Mesendoderm (in vitro differentiated cells): ENCODE data around the gene KIAA0586.

Experiments
- DNase-seq: peaks from one replicate; pipeline ENCODE4 v3.0.0; 2013
- H2AK5ac ChIP-seq: 2 replicates; pipeline ENCODE4 v1.6.1; 2013; ENCODE audit warnings: low read length, inconsistent platforms
- H2BK120ac ChIP-seq: 2 replicates; pipeline ENCODE4 v1.6.1; 2013; ENCODE audit warnings: low read depth, mild to moderate bottlenecking, low read length, moderate library complexity, mixed read lengths
- H2BK15ac ChIP-seq: replicated peaks from 2 replicates; pipeline ENCODE4 v1.6.1; 2013; ENCODE audit warnings: low read depth, mild to moderate bottlenecking, moderate library complexity
- H2BK5ac ChIP-seq: 2 replicates; pipeline ENCODE4 v1.6.1; 2013; ENCODE audit warnings: low read length, inconsistent platforms
- H3K18ac ChIP-seq: 2 replicates; pipeline ENCODE4 v1.6.1; 2013; ENCODE audit warnings: mild to moderate bottlenecking, low read length, mixed read lengths
- H3K23ac ChIP-seq: one replicate; pipeline ENCODE4 v1.6.1; 2013; ENCODE audit warnings: low read length
- H3K27ac ChIP-seq: 2 replicates; pipeline ENCODE4 v1.5.1; 2013; ENCODE audit warnings: low read depth, mild to moderate bottlenecking, inconsistent platforms, low read length, moderate library complexity
- H3K27me3 ChIP-seq: 2 replicates; pipeline ENCODE4 v1.6.1; 2013; ENCODE audit warnings: low read length, control low read depth, mild to moderate bottlenecking, inconsistent platforms; ENCODE audit not compliant: insufficient read depth, poor library complexity
- H3K36me3 ChIP-seq: 2 replicates; pipeline ENCODE4 v1.6.1; 2013; ENCODE audit warnings: low read length, inconsistent platforms; ENCODE audit not compliant: control insufficient read depth, insufficient read depth
- H3K4ac ChIP-seq: one replicate; pipeline ENCODE4 v1.6.1; 2013; ENCODE audit warnings: low read depth, mild to moderate bottlenecking, low read length, moderate library complexity
- H3K4me1 ChIP-seq: 2 replicates; pipeline ENCODE4 v1.6.1; 2013; ENCODE audit warnings: low read depth, low read length, inconsistent platforms; ENCODE audit not compliant: control insufficient read depth
- H3K4me2 ChIP-seq: 2 replicates; pipeline ENCODE4 v1.6.1; 2013; ENCODE audit warnings: low read length
- H3K4me3 ChIP-seq: 2 replicates; pipeline ENCODE4 v1.5.1; 2013; ENCODE audit warnings: mild to moderate bottlenecking, low read length
- H3K56ac ChIP-seq: one replicate; pipeline ENCODE4 v1.6.1; 2013; ENCODE audit warnings: low read length
- H3K79me1 ChIP-seq: 2 replicates; pipeline ENCODE4 v1.6.1; 2013; ENCODE audit warnings: low read length, inconsistent platforms
- H3K79me2 ChIP-seq: 2 replicates; pipeline ENCODE4 v1.6.1; 2013; ENCODE audit warnings: mild to moderate bottlenecking, low read length; ENCODE audit not compliant: control insufficient read depth, insufficient read depth
- H3K9ac ChIP-seq: 2 replicates; pipeline ENCODE4 v1.6.1; 2013; ENCODE audit warnings: low read length, inconsistent platforms
- H4K5ac ChIP-seq: one replicate; pipeline ENCODE4 v1.6.1; 2013; ENCODE audit warnings: low read length
- H4K8ac ChIP-seq: one replicate; pipeline ENCODE4 v1.6.1; 2013; ENCODE audit warnings: low read depth, mild to moderate bottlenecking, control low read depth, low read length, moderate library complexity
- WGBS: extraction: QIAGEN DNeasy Blood & Tissue Kit; methylation state at CpG from one replicate; pipeline ENCODE4 v1.1.7; 2013; ENCODE audit warnings: low lambda C conversion rate, missing lambda C conversion rate; ENCODE audit not compliant: insufficient coverage; ENCODE audit errors: extremely low coverage; 5-methylcytosine and 5-hydroxymethylcytosine counted together

The KIAA0586 gene

DNA sequence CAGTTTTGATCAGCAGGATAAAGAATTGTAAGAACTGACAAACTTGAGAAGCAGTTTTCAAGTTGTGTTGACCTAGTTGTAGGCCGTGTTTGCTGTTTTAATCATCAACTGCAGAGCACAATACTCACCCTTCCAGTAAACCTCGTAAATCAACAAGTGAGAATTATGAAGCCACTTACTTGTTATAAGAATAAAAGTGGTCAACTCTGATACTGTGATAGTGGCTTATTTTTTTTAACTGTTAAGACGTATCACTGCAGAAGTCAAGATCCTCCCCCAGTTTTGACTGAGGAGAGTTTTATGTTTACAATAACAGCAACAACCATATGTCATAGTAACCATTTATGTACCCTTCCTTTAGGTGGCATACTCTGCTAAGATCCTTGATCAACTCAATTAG, 109.5 kb downstream of the KIAA0586 start:
- H3K23ac ChIP-seq: no peak overlapping the region
- no peak overlapping the region for H2BK5ac ChIP-seq
- no peak overlapping the region for H3K56ac ChIP-seq
- DNase-seq: no peak
- no CpG with 5 or more reads among the region's 3 CpGs for WGBS
- no peaks in the 10 kb centered on the region for H3K36me3 ChIP-seq
- no peak overlapping the region for H3K4me2 ChIP-seq
- no peak overlapping the region for H4K8ac ChIP-seq
- no peaks in the 10 kb centered on the region for H3K79me1 ChIP-seq
- no peak overlapping the region for H3K9ac ChIP-seq
- no peaks in the 10 kb centered on the region for H3K27me3 ChIP-seq
- no peak overlapping the region for H3K27ac ChIP-seq
- no peaks in the 10 kb centered on the region for H3K79me2 ChIP-seq
- H2AK5ac ChIP-seq: no peak overlapping the region
- H3K4me1 ChIP-seq: no peaks in the 10 kb centered on the region
- H4K5ac ChIP-seq: no peak overlapping the region
- H3K4me3 ChIP-seq: no peak overlapping the region
- no peak overlapping the region for H2BK120ac ChIP-seq
- no peak overlapping the region for H3K4ac ChIP-seq
- no peak overlapping the region for H3K18ac ChIP-seq
- no peak overlapping the region for H2BK15ac ChIP-seq

DNA sequence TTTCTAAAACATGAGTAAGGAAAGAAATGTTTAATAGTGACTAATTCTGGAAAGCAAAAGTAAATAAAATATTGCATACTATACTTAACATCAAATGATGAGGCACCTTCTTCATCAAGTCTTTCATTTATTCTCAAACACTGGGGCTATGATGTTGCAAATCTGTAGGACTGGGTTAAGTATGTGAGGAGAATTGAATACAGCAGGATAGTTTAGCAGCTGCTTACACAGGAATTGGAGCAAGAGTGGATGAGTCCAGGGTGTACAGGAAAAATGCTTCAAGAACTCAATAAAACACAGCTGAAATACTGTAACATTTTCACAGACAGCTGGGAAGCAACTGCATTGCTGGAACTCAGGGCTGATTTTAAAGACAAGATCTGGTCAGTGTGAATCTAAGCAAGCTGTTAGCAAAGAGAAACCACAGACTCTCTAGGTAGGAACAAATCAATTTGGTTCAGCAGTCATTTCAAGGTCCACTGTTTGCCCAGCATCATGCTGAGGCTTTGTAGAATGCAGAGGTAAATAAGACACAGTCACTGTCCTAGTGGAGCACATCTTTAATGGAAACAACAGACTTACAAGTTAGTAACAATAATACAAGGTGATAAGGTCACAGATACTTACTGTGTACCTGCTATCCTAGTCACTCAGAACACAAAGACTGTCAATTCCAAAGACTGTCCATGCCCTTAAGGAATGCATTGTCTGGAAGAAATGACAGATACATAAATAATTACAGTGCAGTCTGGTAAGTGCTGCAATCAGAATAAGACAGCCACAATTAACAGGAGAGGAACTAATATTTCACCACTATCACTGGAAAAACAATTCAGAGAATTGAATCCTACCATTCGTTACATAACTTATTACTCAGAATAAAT, 113.5 kb downstream of the KIAA0586 start:
- no peak overlapping the region for H3K23ac ChIP-seq
- no peaks in the 10 kb centered on the region for H3K4me1 ChIP-seq
- no peak overlapping the region for H3K4ac ChIP-seq
- H3K4me3 ChIP-seq: no peak overlapping the region
- no peak overlapping the region for H3K9ac ChIP-seq
- no peak overlapping the region for H3K27ac ChIP-seq
- no peaks in the 10 kb centered on the region for H3K79me2 ChIP-seq
- DNase-seq: no peak
- H3K27me3 ChIP-seq: no peaks in the 10 kb centered on the region
- H4K8ac ChIP-seq: no peak overlapping the region
- H2BK120ac ChIP-seq: no peak overlapping the region
- no peak overlapping the region for H3K4me2 ChIP-seq
- H2BK5ac ChIP-seq: no peak overlapping the region
- no peak overlapping the region for H3K56ac ChIP-seq
- no peak overlapping the region for H2BK15ac ChIP-seq
- no peak overlapping the region for H2AK5ac ChIP-seq
- no peak overlapping the region for H4K5ac ChIP-seq
- no CpG with 5 or more reads among the region's 1 CpG for WGBS
- no peak overlapping the region for H3K18ac ChIP-seq
- H3K79me1 ChIP-seq: no peaks in the 10 kb centered on the region
- no peaks in the 10 kb centered on the region for H3K36me3 ChIP-seq

DNA sequence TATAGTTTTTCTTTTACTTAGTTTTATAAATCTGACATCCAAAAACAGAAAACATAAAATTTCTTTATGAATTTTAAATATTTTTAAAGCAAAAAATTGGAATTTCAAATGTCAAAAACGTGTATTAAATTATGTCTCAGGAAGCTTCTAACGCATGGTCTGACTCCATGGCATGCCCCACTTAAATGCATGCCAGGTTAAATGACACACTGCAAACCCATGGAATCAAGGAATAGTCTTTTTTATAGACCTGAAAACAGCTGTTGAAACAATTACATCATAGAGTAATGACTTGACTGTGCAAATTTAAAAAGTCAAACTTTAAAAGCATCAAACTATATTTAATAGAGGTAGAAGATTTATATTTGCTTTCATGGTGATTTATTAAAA, 114.1 kb downstream of the KIAA0586 start:
- Histone ChIP-seq H3K4me3 (no peak overlapping the region), H2BK120ac (no peak overlapping the region), H3K4me1 (no peaks in the 10 kb centered on the region), H2AK5ac (no peak overlapping the region), H3K9ac (no peak overlapping the region), H4K5ac (no peak overlapping the region), H3K79me1 (no peaks in the 10 kb centered on the region), H3K18ac (no peak overlapping the region), H3K56ac (no peak overlapping the region), H3K23ac (no peak overlapping the region), H3K27ac (no peak overlapping the region), H2BK15ac (no peak overlapping the region), H3K36me3 (no peaks in the 10 kb centered on the region), H3K4ac (no peak overlapping the region), H3K4me2 (no peak overlapping the region), H2BK5ac (no peak overlapping the region), H3K27me3 (no peaks in the 10 kb centered on the region), H4K8ac (no peak overlapping the region), H3K79me2 (no peaks in the 10 kb centered on the region)
- no peak for DNase-seq
- no CpG with 5 or more reads among the region's 2 CpGs for WGBS

DNA sequence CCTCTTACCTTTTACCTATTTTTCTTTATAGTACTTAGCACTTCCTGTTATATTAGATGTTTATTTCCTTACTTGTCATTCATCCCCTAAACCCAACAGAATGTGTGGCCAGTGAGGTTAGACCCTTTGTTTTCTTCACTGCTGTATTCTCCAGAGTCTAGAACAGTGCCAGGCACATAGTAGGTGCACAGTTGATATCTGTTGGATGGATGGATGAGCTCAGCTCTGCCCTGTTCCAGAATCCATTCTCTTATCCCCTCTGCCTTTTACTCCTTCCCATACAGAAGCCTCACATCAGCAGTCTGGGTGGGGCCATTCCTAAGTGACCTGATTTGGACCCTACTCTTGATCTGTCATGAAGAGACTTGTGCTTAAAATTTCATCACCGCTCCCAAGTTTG, 115.7 kb downstream of the KIAA0586 start:
- Histone ChIP-seq H2BK5ac (no peak overlapping the region), H3K79me1 (no peaks in the 10 kb centered on the region), H3K4me2 (no peak overlapping the region), H3K4ac (no peak overlapping the region), H3K18ac (no peak overlapping the region), H3K27me3 (no peaks in the 10 kb centered on the region), H4K8ac (no peak overlapping the region), H3K79me2 (no peaks in the 10 kb centered on the region), H2AK5ac (no peak overlapping the region), H3K4me3 (no peak overlapping the region), H3K56ac (no peak overlapping the region), H3K9ac (no peak overlapping the region), H3K36me3 (no peaks in the 10 kb centered on the region), H2BK15ac (no peak overlapping the region), H3K27ac (no peak overlapping the region), H2BK120ac (no peak overlapping the region), H3K23ac (no peak overlapping the region), H4K5ac (no peak overlapping the region), H3K4me1 (no peaks in the 10 kb centered on the region)
- no CpG with 5 or more reads among the region's 1 CpG for WGBS
- DNase-seq: no peak

DNA sequence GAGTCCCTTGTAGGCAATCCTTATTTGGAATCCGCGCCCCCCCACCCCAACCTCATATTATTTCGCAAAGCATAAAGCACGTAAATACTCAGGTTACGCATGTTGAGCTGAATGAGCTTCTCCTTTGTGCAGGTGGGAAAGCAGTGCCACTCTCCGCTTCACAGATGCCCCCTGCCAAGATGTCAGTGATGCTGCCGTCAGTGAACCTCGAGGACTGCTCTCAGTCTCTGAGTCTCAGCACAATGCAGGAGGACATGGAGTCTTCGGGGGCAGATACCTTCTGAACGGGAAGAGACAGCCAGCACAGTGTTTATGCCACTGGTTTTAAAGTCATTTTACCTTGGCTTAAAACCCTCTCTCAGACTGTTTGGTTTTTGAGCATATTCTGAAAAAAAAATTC, 120.1 kb downstream of the KIAA0586 start:
- Histone ChIP-seq H3K23ac (no peak overlapping the region), H3K4me1 (no peaks in the 10 kb centered on the region), H3K4me3 (no peak overlapping the region), H2BK15ac (no peak overlapping the region), H3K79me2 (no peaks in the 10 kb centered on the region), H3K9ac (no peak overlapping the region), H4K5ac (no peak overlapping the region), H3K27me3 (no peaks in the 10 kb centered on the region), H3K4me2 (no peak overlapping the region), H3K27ac (no peak overlapping the region), H2BK120ac (no peak overlapping the region), H3K36me3 (no peaks in the 10 kb centered on the region), H3K79me1 (no peaks in the 10 kb centered on the region), H2BK5ac (no peak overlapping the region), H3K18ac (no peak overlapping the region), H3K4ac (no peak overlapping the region), H3K56ac (no peak overlapping the region), H4K8ac (no peak overlapping the region), H2AK5ac (no peak overlapping the region)
- no peak for DNase-seq
- WGBS: no CpG with 5 or more reads among the region's 10 CpGs
